PC-3 (cell line): ENCODE results near the gene PDCD11.

ENCODE experiments used
- CTCF ChIP-seq: fragments of 300-600 bp; sonication (generic); conservative IDR thresholded peaks from 2 replicates; pipeline ENCODE4 v1.5.1; 2017; ENCODE audit warnings: antibody characterized with exemption, low read depth, mild to moderate bottlenecking, low read length
- EZH2 ChIP-seq: fragments of 300-600 bp; sonication (generic); IDR thresholded peaks from one replicate; pipeline ENCODE4 v1.6.1; 2017; ENCODE audit warnings: antibody characterized with exemption, mild to moderate bottlenecking, low read length; ENCODE audit not compliant: unreplicated experiment
- EZH2phosphoT487 ChIP-seq: fragments of 300-600 bp; sonication (generic); IDR thresholded peaks from 2 replicates; pipeline ENCODE4 v1.6.1; 2018; ENCODE audit warnings: mild to moderate bottlenecking, antibody characterized with exemption, low read length, borderline replicate concordance

GRCh38 chr10:103459615-103460014 is 63.2 kb downstream of the PDCD11 start:
- TF ChIP-seq CTCF (no peak), EZH2phosphoT487 (no peak), EZH2 (no peak)
